HEK293 (cell line): ENCODE data around the gene C1QL4.

Source experiments
- GLIS1 ChIP-seq: fragments of 450-650 bp; formaldehyde crosslinking; IDR thresholded peaks from 2 replicates; pipeline ENCODE4 v1.5.1; 2016; ENCODE audit warnings: missing biosample characterization, missing genetic modification characterization
- GLIS2 ChIP-seq: fragments of 450-650 bp; formaldehyde crosslinking; IDR thresholded peaks from 2 replicates; pipeline ENCODE4 v1.5.1; 2016; ENCODE audit warnings: missing biosample characterization, missing genetic modification characterization
- KLF16 ChIP-seq: fragments of 450-650 bp; formaldehyde crosslinking; IDR thresholded peaks from 2 replicates; pipeline ENCODE4 v1.5.1; 2017; ENCODE audit warnings: missing biosample characterization, missing genetic modification characterization
- KLF17 ChIP-seq: fragments of 450-650 bp; formaldehyde crosslinking; IDR thresholded peaks from 2 replicates; pipeline ENCODE4 v1.5.1; 2016; ENCODE audit warnings: missing biosample characterization, missing genetic modification characterization
- KLF9 ChIP-seq: fragments of 450-650 bp; formaldehyde crosslinking; IDR thresholded peaks from 2 replicates; pipeline ENCODE4 v1.5.1; 2016; ENCODE audit warnings: missing biosample characterization, missing genetic modification characterization, low read depth
- PRDM4 ChIP-seq: fragments of 450-650 bp; formaldehyde crosslinking; IDR thresholded peaks from 2 replicates; pipeline ENCODE4 v1.5.1; 2017; ENCODE audit warnings: missing biosample characterization, missing genetic modification characterization
- ZBTB26 ChIP-seq: fragments of 450-650 bp; formaldehyde crosslinking; optimal IDR thresholded peaks from 2 replicates; pipeline ENCODE3; 2016; ENCODE audit warnings: missing biosample characterization, mild to moderate bottlenecking, missing genetic modification characterization
- ZBTB48 ChIP-seq: fragments of 450-650 bp; formaldehyde crosslinking; IDR thresholded peaks from 2 replicates; pipeline ENCODE4 v1.5.1; 2016; ENCODE audit warnings: missing biosample characterization, missing genetic modification characterization
- ZNF112 ChIP-seq: fragments of 450-650 bp; formaldehyde crosslinking; IDR thresholded peaks from 2 replicates; pipeline ENCODE4 v1.5.0; 2017; ENCODE audit warnings: missing biosample characterization, missing genetic modification characterization
- ZNF138 ChIP-seq: fragments of 450-650 bp; formaldehyde crosslinking; IDR thresholded peaks from 2 replicates; pipeline ENCODE4 v1.5.1; 2016; ENCODE audit warnings: missing biosample characterization, missing genetic modification characterization, borderline replicate concordance
- ZNF155 ChIP-seq: fragments of 450-650 bp; formaldehyde crosslinking; IDR thresholded peaks from 2 replicates; pipeline ENCODE4 v1.5.1; 2016; ENCODE audit warnings: missing biosample characterization, missing genetic modification characterization
- ZNF157 ChIP-seq: fragments of 450-650 bp; formaldehyde crosslinking; IDR thresholded peaks from 2 replicates; pipeline ENCODE4 v1.5.1; 2016; ENCODE audit warnings: missing biosample characterization, missing genetic modification characterization
- ZNF169 ChIP-seq: fragments of 450-650 bp; formaldehyde crosslinking; IDR thresholded peaks from 2 replicates; pipeline ENCODE4 v1.5.1; 2016; ENCODE audit warnings: missing biosample characterization, missing genetic modification characterization
- ZNF175 ChIP-seq: fragments of 450-650 bp; formaldehyde crosslinking; IDR thresholded peaks from 2 replicates; pipeline ENCODE4 v1.5.1; 2016; ENCODE audit warnings: missing biosample characterization, missing genetic modification characterization
- ZNF18 ChIP-seq: fragments of 450-650 bp; formaldehyde crosslinking; IDR thresholded peaks from 2 replicates; pipeline ENCODE4 v1.5.1; 2016; ENCODE audit warnings: missing biosample characterization, missing genetic modification characterization
- ZNF2 ChIP-seq: fragments of 450-650 bp; formaldehyde crosslinking; IDR thresholded peaks from 2 replicates; pipeline ENCODE4 v1.5.1; 2016; ENCODE audit warnings: missing biosample characterization, missing genetic modification characterization
- ZNF223 ChIP-seq: fragments of 450-650 bp; formaldehyde crosslinking; IDR thresholded peaks from 2 replicates; pipeline ENCODE4 v1.5.1; 2016; ENCODE audit warnings: missing biosample characterization, missing genetic modification characterization
- ZNF341 ChIP-seq: fragments of 450-650 bp; formaldehyde crosslinking; IDR thresholded peaks from 2 replicates; pipeline ENCODE4; 2016; ENCODE audit warnings: low read depth, missing biosample characterization, missing genetic modification characterization
- ZNF350 ChIP-seq: fragments of 450-650 bp; formaldehyde crosslinking; IDR thresholded peaks from 2 replicates; pipeline ENCODE4 v1.5.0; 2017; ENCODE audit warnings: missing biosample characterization, mild to moderate bottlenecking, missing genetic modification characterization
- ZNF366 ChIP-seq: fragments of 450-650 bp; formaldehyde crosslinking; conservative IDR thresholded peaks from 2 replicates; pipeline ENCODE4 v1.5.1; 2016; ENCODE audit warnings: missing biosample characterization, missing genetic modification characterization
- ZNF404 ChIP-seq: fragments of 450-650 bp; formaldehyde crosslinking; IDR thresholded peaks from 2 replicates; pipeline ENCODE4 v1.5.1; 2017; ENCODE audit warnings: missing biosample characterization, missing genetic modification characterization
- ZNF510 ChIP-seq: fragments of 450-650 bp; formaldehyde crosslinking; IDR thresholded peaks from 2 replicates; pipeline ENCODE4 v1.5.1; 2018; ENCODE audit warnings: mild to moderate bottlenecking, missing genetic modification characterization, missing biosample characterization; ENCODE audit not compliant: insufficient replicate concordance
- ZNF514 ChIP-seq: fragments of 450-650 bp; formaldehyde crosslinking; IDR thresholded peaks from 2 replicates; pipeline ENCODE4 v1.5.1; 2016; ENCODE audit warnings: missing biosample characterization, missing genetic modification characterization
- ZNF558 ChIP-seq: fragments of 450-650 bp; formaldehyde crosslinking; IDR thresholded peaks from 2 replicates; pipeline ENCODE4 v1.5.1; 2016; ENCODE audit warnings: missing biosample characterization, missing genetic modification characterization
- ZNF560 ChIP-seq: fragments of 450-650 bp; formaldehyde crosslinking; IDR thresholded peaks from 2 replicates; pipeline ENCODE4 v1.5.1; 2017; ENCODE audit warnings: missing biosample characterization, missing genetic modification characterization, borderline replicate concordance
- ZNF561 ChIP-seq: fragments of 450-650 bp; IDR thresholded peaks from 2 replicates; pipeline ENCODE4 v1.5.1; 2018; ENCODE audit warnings: missing biosample characterization, missing genetic modification characterization, borderline replicate concordance
- ZNF571 ChIP-seq: fragments of 450-650 bp; formaldehyde crosslinking; IDR thresholded peaks from 2 replicates; pipeline ENCODE4 v1.5.0; 2017; ENCODE audit warnings: missing biosample characterization, missing genetic modification characterization
- ZNF585B ChIP-seq: fragments of 450-650 bp; formaldehyde crosslinking; IDR thresholded peaks from 2 replicates; pipeline ENCODE4 v1.5.1; 2016; ENCODE audit warnings: missing biosample characterization, missing genetic modification characterization
- ZNF692 ChIP-seq: fragments of 450-650 bp; formaldehyde crosslinking; IDR thresholded peaks from 2 replicates; pipeline ENCODE4 v1.5.1; 2016; ENCODE audit warnings: missing biosample characterization, missing genetic modification characterization
- ZNF776 ChIP-seq: fragments of 450-650 bp; formaldehyde crosslinking; IDR thresholded peaks from 2 replicates; pipeline ENCODE4 v1.5.0; 2017; ENCODE audit warnings: missing biosample characterization, missing genetic modification characterization, borderline replicate concordance
- ZNF785 ChIP-seq: fragments of 450-650 bp; formaldehyde crosslinking; IDR thresholded peaks from 2 replicates; pipeline ENCODE4 v1.5.1; 2016; ENCODE audit warnings: missing biosample characterization, missing genetic modification characterization
- ZNF830 ChIP-seq: fragments of 450-650 bp; IDR thresholded peaks from 2 replicates; pipeline ENCODE4 v1.5.0; 2018; ENCODE audit warnings: missing biosample characterization, missing genetic modification characterization, low read depth, mild to moderate bottlenecking, moderate library complexity

The C1QL4 gene

GRCh38 chr12:49367381-49368239, 30.6 kb upstream of the C1QL4 start, which contains the start of gene SPATS2 (continued):
- no peak for TF ChIP-seq ZNF350
- TF ChIP-seq ZNF2, result no peak; the same call in 1 of the 2 replicates
- TF ChIP-seq ZNF341 (tag by site-specific recombination), result peak; percentile 63
- peak; percentile 3; the same call in 1 of the 2 replicates for TF ChIP-seq GLIS1 (tag by site-specific recombination)
- TF ChIP-seq ZNF366, result peak; percentile 85
- no peak for TF ChIP-seq ZNF585B (tag by site-specific recombination)
- TF ChIP-seq ZNF169 (tag by site-specific recombination), result no peak
- no peak for TF ChIP-seq ZNF514
- TF ChIP-seq ZNF692 (tag by site-specific recombination), result no peak; the same call in 1 of the 2 replicates
- no peak for TF ChIP-seq ZNF157 (tag by site-specific recombination)
- no peak for TF ChIP-seq ZNF112 (tag by site-specific recombination)
- no peak for TF ChIP-seq ZNF175
- TF ChIP-seq ZNF510 (tag by site-specific recombination), result no peak
- no peak for TF ChIP-seq ZNF138
- TF ChIP-seq ZNF404 (tag by site-specific recombination), result no peak
- 0 out of 2 replicates have a peak, but pooled peaks have one; percentile 49 for TF ChIP-seq GLIS2
- TF ChIP-seq KLF9, result peak; percentile 62; the same call in 1 of the 2 replicates
- TF ChIP-seq ZNF155 (tag by site-specific recombination), result no peak
- no peak for TF ChIP-seq ZBTB26
- peak; percentile 12; the same call in 1 of the 2 replicates for TF ChIP-seq KLF16
- TF ChIP-seq ZNF776, result no peak
- TF ChIP-seq KLF17 (tag by site-specific recombination), result peak; percentile 11; the same call in 1 of the 2 replicates
- no peak for TF ChIP-seq ZNF830 (tag by site-specific recombination)
- TF ChIP-seq PRDM4 (tag by site-specific recombination), result peak; percentile 62
- no peak for TF ChIP-seq ZNF18 (tag by site-specific recombination)
- TF ChIP-seq ZNF560 (tag by site-specific recombination), result no peak
- TF ChIP-seq ZNF223 (tag by site-specific recombination), result no peak
- peak; percentile 59 for TF ChIP-seq ZBTB48 (tag by site-specific recombination)
- 0 out of 2 replicates have a peak, but pooled peaks have one; percentile 43 for TF ChIP-seq ZNF558 (tag by site-specific recombination)
- no peak for TF ChIP-seq ZNF785 (tag by site-specific recombination)
- peak; percentile 12; the same call in 1 of the 2 replicates for TF ChIP-seq ZNF561 (tag by site-specific recombination)
- no peak for TF ChIP-seq ZNF571 (tag by site-specific recombination)
